Smooth muscle cell (in vitro differentiated cells): ENCODE results near the gene ZNF649. TPM values are rescaled to one million over a fixed set of nuclear protein-coding genes. Genes with fewer than 3 reads are reported as not detected.
A peak's percentile ranks its signal among the peaks of the same experiment; 100 is the strongest.

Experiments used
- DNase-seq: peaks from one replicate; lab custom pipeline; 2025; ENCODE audit not compliant: unreplicated experiment; lab: John Stamatoyannopoulos, UW
- H2AFZ ChIP-seq: fragments of 200-600 bp; sonication (generic); 2 replicates; pipeline ENCODE4 v1.6.0; 2016; ENCODE audit warnings: antibody characterized with exemption, low read depth, mild to moderate bottlenecking
- H3F3A ChIP-seq: fragments of 200-600 bp; sonication (generic); 2 replicates; pipeline ENCODE4 v1.6.0; 2017; ENCODE audit warnings: antibody characterized with exemption, low read depth
- H3K27ac ChIP-seq: fragments of 200-600 bp; sonication (generic); 2 replicates; pipeline ENCODE4 v1.5.1; 2016; ENCODE audit warnings: low read depth, mild to moderate bottlenecking
- H3K27me3 ChIP-seq: fragments of 200-600 bp; sonication (generic); 2 replicates; pipeline ENCODE4 v1.6.1; 2016; ENCODE audit warnings: low read depth, mild to moderate bottlenecking
- H3K36me3 ChIP-seq: fragments of 200-600 bp; sonication (generic); 2 replicates; pipeline ENCODE4 v1.5.1; 2016; ENCODE audit warnings: low read depth
- H3K4me1 ChIP-seq: fragments of 200-600 bp; sonication (generic); 2 replicates; pipeline ENCODE4 v1.5.1; 2016; ENCODE audit warnings: low read depth
- H3K4me2 ChIP-seq: fragments of 200-600 bp; sonication (generic); 2 replicates; pipeline ENCODE4 v1.6.0; 2016; ENCODE audit warnings: mild to moderate bottlenecking
- H3K4me3 ChIP-seq: fragments of 200-600 bp; sonication (generic); 2 replicates; pipeline ENCODE4 v1.5.1; 2016; ENCODE audit warnings: mild to moderate bottlenecking
- H3K79me2 ChIP-seq: fragments of 200-600 bp; sonication (generic); 2 replicates; pipeline ENCODE4 v1.6.0; 2016; ENCODE audit warnings: low read depth, mild to moderate bottlenecking
- H3K9ac ChIP-seq: fragments of 200-600 bp; sonication (generic); 2 replicates; pipeline ENCODE4 v1.6.0; 2016; ENCODE audit warnings: low read depth
- H3K9me3 ChIP-seq: fragments of 200-600 bp; sonication (generic); replicated peaks from 2 replicates; pipeline ENCODE4 v1.5.1; 2016; ENCODE audit warnings: low read depth
- H4K20me1 ChIP-seq: fragments of 200-600 bp; sonication (generic); 2 replicates; pipeline ENCODE4 v1.6.0; 2016; ENCODE audit warnings: low read depth
- WGBS: methylation state at CpG from one replicate; pipeline ENCODE4 v1.1.7; 2016; ENCODE audit warnings: low lambda C conversion rate; 5-methylcytosine and 5-hydroxymethylcytosine counted together
- polyA plus RNA-seq: library from polyadenylated mRNA; unstranded; fragments of >200 nt; fragmentation: Nextera tagmentation; extraction: Ambion mirVana; gene quantifications from 2 replicates; pipeline ENCODE4 v1.2.1, GENCODE V29; 2016
- total RNA-seq: library from RNA; depleted of rRNA; stranded (reverse); fragments of >200 nt; gene quantifications from 2 replicates; pipeline ENCODE4 v1.2.3, GENCODE V29; 2014
- TF ChIP-seq, protein P1 (sequence below): fragments of 200-600 bp; sonication (generic); IDR thresholded peaks from 2 replicates; pipeline ENCODE4 v1.5.1; 2017; ENCODE audit warnings: borderline replicate concordance, mild to moderate bottlenecking, antibody characterized with exemption; ENCODE audit not compliant: insufficient read depth, poor library complexity, severe bottlenecking

The ZNF649 gene
- total and polyA plus RNA-seq, 2 experiments from 2014 or later: 3.2 to 8.7 TPM

DNA sequence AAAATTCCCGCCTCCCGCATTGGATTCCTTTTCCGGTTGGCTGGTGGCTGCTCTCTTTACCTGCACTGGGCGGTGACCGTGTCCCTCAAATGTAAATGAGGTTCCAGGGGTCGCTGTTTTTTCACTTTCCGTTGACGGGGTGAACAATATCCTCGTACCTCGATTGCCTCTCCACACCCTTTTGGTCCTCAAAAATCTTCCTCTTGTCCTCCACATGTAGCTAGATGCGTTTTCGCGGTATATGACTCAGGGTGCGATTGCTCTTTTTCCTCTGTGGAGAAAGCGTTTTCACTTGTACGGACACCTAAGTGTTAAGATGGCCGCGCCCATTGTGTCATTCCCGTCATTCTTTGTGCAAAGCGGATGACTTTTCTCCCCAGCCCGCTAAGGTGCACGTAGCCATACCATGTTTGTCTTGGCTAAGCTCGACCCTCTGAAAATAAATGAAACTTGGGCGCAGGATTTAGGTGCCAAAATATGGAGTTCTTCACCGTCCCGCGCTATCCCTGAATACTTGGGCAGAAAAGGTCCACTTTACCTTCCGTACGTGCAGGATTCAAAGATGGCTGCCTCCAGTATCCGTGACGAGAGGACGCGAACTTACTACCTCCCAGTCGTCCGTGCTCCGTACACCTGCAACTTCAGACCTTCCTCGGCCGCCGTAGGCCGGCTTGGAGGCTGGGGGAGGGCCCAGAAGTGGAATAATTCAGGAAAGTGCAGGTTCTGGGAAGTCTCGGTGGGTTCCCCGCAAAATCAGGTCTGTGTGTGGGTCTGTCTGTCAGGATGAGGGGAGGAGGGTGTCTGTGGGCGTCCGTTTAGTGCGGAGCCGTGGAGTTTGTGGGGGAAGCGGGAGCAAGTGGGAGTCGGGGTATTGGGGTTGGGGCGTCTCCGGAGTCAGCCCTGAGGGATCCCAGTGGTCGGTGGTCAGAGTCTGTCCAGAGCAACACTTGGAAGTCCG is 22.2 kb upstream of the ZNF649 start, which contains the start of gene ZNF613:
TSS of gene ZNF613 (plus strand) at position 689 of the 958 bp plus-strand sequence. CDS start 8,749 bp downstream, outside the sequence.
- Histone ChIP-seq H4K20me1 (no peaks in the 10 kb centered on the region), H3K36me3 (peaks cover 22% of the 10 kb centered on the region), H3K79me2 (peaks cover 14% of the 10 kb centered on the region), H2AFZ (peak within 1 kb of the TSS; percentile 96), H3K9me3 (peaks cover 13% of the 10 kb centered on the region), H3F3A (no peaks in the 10 kb centered on the region), H3K27me3 (no peaks in the 10 kb centered on the region), H3K9ac (peak within 1 kb of the TSS; percentile 63), H3K4me2 (peak within 1 kb of the TSS; percentile 88), H3K4me3 (peak within 1 kb of the TSS; percentile 77), H3K27ac (peak within 1 kb of the TSS; percentile 28), H3K4me1 (peaks cover 4% of the 10 kb centered on the region)
- TF ChIP-seq, protein P1, sequence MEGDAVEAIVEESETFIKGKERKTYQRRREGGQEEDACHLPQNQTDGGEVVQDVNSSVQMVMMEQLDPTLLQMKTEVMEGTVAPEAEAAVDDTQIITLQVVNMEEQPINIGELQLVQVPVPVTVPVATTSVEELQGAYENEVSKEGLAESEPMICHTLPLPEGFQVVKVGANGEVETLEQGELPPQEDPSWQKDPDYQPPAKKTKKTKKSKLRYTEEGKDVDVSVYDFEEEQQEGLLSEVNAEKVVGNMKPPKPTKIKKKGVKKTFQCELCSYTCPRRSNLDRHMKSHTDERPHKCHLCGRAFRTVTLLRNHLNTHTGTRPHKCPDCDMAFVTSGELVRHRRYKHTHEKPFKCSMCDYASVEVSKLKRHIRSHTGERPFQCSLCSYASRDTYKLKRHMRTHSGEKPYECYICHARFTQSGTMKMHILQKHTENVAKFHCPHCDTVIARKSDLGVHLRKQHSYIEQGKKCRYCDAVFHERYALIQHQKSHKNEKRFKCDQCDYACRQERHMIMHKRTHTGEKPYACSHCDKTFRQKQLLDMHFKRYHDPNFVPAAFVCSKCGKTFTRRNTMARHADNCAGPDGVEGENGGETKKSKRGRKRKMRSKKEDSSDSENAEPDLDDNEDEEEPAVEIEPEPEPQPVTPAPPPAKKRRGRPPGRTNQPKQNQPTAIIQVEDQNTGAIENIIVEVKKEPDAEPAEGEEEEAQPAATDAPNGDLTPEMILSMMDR: no peak
- DNase-seq: peak; percentile 52
- under 1% methylated on average over 50 of the region's 52 CpGs for WGBS

DNA sequence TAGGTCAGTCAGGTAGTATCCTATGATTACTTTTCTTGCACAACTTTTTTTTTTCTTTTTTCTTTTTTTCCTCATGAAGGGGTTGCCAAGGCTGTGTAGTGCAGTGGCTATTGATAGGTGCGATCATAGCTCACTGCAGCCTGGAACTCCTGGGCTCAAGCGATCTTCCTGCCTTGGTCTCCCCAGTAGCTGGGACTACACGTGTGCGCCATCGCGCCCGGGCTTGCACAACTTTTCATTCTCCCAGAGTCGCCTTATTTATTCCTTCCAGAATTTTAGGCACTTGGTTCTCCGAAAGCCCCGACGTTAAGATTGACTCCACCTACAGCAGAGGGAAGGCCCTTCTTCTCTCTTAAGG is 21.6 kb upstream of the ZNF649 start:
- H3K27ac ChIP-seq: peak overlapping the region; percentile 28
- no peaks in the 10 kb centered on the region for H3K27me3 ChIP-seq
- no peak for DNase-seq

DNA sequence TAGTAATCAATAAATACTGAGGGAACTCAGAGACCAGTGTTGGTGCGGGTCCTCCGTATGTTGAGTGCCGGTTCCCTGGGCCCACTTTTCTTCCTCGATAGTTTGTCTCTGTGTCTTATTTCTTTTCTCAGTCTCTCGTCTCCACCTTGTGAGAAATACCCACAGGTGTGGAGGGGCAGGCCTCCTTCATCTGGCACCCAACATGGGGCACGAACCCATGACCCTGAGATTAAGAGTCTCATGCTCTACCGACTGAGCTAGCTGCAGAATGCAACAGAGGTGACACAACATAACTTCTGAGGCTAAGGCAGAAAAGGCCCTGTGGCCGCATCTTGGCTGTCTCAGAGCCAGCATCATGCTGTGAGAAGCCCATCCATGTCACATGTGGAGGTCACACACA is 17.1 kb upstream of the ZNF649 start:
- H3K9ac ChIP-seq: no peak overlapping the region
- peaks cover 17% of the 10 kb centered on the region for H3K9me3 ChIP-seq
- no peaks in the 10 kb centered on the region for H4K20me1 ChIP-seq
- no peaks in the 10 kb centered on the region for H3K36me3 ChIP-seq
- H3K4me2 ChIP-seq: no peak overlapping the region
- no peak overlapping the region for H3K27ac ChIP-seq
- no peaks in the 10 kb centered on the region for H3K4me1 ChIP-seq
- no peaks in the 10 kb centered on the region for H3K27me3 ChIP-seq
- H3K4me3 ChIP-seq: no peak overlapping the region
- no peak for DNase-seq
- H3K79me2 ChIP-seq: no peaks in the 10 kb centered on the region
- H2AFZ ChIP-seq: no peak overlapping the region
- TF ChIP-seq, protein P1: no peak
- WGBS: 87% methylated on average over 8 of the region's 8 CpGs
- no peaks in the 10 kb centered on the region for H3F3A ChIP-seq

More for the DNA sequence above, 21.6 kb upstream of the ZNF649 start:
- no peaks in the 10 kb centered on the region for H3F3A ChIP-seq
- 23% methylated on average over 11 of the region's 11 CpGs for WGBS
- H3K36me3 ChIP-seq: peaks cover 19% of the 10 kb centered on the region
- H3K79me2 ChIP-seq: peaks cover 14% of the 10 kb centered on the region
- peak overlapping the region; percentile 88 for H3K4me2 ChIP-seq
- H3K4me1 ChIP-seq: peaks cover 4% of the 10 kb centered on the region
- H4K20me1 ChIP-seq: no peaks in the 10 kb centered on the region
- TF ChIP-seq, protein P1: no peak
- peak overlapping the region; percentile 96 for H2AFZ ChIP-seq
- H3K9ac ChIP-seq: no peak overlapping the region
- H3K4me3 ChIP-seq: peak overlapping the region; percentile 77
- peaks cover 14% of the 10 kb centered on the region for H3K9me3 ChIP-seq
